Stimulated activated CD4-positive, alpha-beta T cell treated with anti-CD3 and anti-CD28 coated beads, Interleukin-1b, Interleukin-23, amount 100 ng/mL, for 4 hours (primary cell): ENCODE measurements around the gene C2CD2.
"Not testable (repeated sequence)": the region's sequence is repeated elsewhere in the genome, so short reads cannot be mapped to it uniquely, and the experiment has no call there.

ENCODE experiments used
- DNase-seq, 2 donors: peaks; one replicate each; pipeline ENCODE4 v3.0.0-alpha.2; 2020; ENCODE audit warnings: low read depth in 2 of 2

The C2CD2 gene

GRCh38 chr21:41958886-41959563 lies 5.2 kb upstream of the C2CD2 start:
- no peak for DNase-seq

DNA sequence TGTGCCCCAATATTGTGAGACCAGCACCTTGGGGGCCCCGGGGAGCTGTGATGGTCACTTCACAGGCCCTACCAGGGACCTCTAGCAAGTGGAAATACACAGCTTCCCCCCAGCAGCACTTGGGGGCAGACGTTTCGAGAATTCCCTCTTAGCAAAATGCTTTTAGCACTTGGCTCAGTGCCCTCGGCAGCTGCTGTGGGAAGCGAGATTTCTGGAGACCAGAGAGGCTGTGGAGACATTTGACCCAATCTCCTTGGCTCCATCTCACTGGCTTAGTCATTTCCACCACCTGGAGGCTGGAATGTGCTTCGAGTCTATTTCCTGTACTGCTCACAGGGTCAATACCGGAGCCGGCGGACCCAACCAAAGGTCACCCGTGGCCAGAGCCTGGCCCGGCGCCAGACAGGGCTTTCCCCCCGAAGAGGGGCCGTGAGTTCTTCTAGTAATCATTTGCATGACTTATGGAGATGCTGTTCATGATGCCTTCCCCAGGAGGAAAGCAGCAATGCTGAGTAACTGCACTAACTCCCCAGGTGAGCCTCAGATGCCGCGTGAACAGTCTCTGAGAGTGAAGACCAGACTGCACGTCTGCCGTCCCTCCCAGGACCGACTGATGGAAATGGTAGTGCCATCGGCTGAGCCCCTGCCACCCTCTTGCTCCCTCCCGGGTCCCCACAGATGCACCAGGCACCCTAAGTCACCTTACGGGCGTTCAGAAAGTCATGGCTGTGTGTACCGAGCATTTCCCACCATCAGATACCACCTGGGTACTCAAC lies 4.4 kb upstream of the C2CD2 start:
- no peak for DNase-seq

GRCh38 chr21:41956926-41957729 lies 3.3 kb upstream of the C2CD2 start:
- no peak for DNase-seq

DNA sequence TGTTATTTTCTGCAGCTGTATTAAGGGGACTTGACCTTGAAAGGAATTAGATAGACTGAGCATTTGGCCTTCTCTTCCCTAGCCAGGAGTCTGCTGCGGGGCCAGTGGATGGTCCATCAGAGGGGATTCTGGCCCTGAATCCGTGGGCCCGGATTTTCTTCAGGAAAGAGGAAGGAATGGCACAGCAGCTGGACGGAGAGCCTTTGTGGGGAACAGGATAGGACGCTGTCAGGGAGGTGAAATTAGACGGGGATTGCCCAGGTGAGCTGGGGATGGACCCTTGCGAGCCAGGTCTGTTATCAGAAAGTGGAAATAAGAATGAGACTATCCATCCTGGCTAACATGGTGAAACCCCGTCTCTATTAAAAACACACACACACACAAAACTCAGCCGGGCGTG lies 1.7 kb upstream of the C2CD2 start:
- no peak for DNase-seq

GRCh38 chr21:41954654-41955499 lies 1.1 kb upstream of the C2CD2 start:
- DNase-seq = no peak

DNA sequence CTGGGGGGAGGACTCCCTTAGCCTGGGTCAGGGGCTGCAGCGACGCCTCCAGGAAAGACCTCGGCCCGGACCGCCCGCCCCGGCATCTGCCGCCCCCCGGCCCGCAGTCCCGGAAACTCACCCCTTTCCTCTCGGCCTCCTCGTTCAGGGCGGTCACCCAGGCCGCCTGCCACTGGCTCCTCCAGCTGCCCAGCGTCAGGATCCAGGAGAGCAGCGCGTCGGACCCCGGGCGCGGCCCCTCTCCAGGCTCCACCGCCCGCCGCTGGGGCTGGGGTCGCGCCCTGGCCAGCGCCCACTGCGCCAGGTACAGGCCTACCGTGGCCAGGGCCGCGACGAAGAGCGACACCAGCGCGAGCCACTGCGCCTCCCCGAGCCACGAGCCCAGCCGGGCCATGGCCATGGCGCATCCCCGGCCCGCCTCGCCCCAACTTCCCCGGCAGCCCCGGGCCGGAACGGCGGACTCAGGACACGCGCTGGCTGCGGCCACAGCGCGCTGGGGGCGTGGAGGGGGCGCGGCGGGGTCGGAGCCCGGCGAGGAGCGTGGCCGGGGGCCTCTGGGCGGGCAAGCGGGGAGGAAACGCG lies 478 bp downstream of the C2CD2 start:
- no peak for DNase-seq

GRCh38 chr21:41952568-41953248 lies 1.1 kb downstream of the C2CD2 start:
- no peak for DNase-seq

- no peak for DNase-seq
These were observed 1.8 kb downstream of the C2CD2 start for GRCh38 chr21:41951876-41952567.

GRCh38 chr21:41950941-41951351 lies 2.9 kb downstream of the C2CD2 start:
- DNase-seq = no peak

- DNase-seq = not testable (repeated sequence)
These were observed 4.2 kb downstream of the C2CD2 start for GRCh38 chr21:41949631-41950030.

DNA sequence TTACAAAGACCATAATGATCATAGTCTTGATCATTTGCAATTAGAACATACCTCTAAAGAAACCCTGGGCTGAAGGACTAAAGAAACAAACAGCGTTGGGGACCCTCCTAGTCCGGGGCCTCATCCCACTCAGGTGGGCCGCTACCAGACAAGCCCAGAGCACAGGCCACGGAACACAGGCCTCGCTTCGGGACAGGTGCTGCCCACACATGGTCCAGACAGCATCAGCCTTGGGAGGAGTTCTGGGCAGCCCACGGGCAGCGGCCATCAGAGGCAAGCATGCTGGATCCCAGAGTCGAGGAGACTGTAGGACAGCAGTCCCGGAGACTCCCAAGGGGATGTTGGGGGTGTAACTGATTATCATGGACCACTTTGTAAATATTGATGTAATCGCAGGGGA lies 4.9 kb downstream of the C2CD2 start:
- DNase-seq = no peak

- DNase-seq = no peak
These were observed 5.5 kb downstream of the C2CD2 start for GRCh38 chr21:41948078-41948895.

- DNase-seq = no peak
These were observed 7.8 kb downstream of the C2CD2 start for GRCh38 chr21:41945982-41946381.

- DNase-seq = no peak
These were observed 10.0 kb downstream of the C2CD2 start for GRCh38 chr21:41943851-41944250.

GRCh38 chr21:41942457-41942856 lies 11.4 kb downstream of the C2CD2 start:
- no peak for DNase-seq

DNA sequence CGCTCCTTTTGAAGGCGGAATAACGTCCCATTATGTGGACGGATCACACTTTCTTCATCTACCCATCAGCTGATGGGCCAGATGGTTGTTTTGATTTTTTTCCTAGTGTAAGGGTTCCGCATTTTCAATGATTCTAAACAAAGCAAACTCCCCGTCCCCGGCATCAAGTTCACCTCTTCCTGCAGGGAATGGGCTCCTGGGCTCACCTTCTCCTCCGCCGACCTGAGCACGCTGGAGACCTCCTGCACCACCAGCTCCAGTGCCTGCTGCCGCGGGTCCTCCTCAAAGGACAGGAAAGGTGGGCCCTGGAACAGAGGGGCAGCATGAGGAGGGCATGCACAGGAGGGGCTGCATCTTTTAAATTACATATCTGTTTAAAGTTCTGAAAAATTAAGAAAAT lies 11.9 kb downstream of the C2CD2 start:
- DNase-seq = no peak

GRCh38 chr21:41940431-41940830 lies 13.4 kb downstream of the C2CD2 start:
- no peak for DNase-seq

DNA sequence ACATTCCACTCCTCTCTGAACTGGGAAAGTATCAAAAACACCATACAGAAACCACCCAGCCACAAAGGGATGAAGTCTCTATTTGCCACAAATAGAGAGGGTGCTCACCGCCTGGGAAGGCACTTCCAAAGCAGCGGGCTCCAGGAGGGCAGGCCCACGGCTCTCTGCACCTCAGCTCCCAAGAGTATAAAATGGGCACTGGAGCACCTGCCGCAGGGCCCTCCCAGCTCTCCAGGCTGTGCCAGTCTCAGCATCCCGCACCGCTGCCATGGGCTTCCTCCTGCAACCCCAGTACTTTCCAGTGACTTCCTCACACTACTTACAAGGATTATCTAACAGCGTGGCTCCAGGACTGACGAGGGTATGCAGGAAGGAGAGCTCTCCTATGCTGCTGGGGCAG lies 14.4 kb downstream of the C2CD2 start:
- no peak for DNase-seq
